Measurements from ENCODE around the gene PTGER1. TPM values are rescaled to one million over a fixed set of nuclear protein-coding genes. Genes with fewer than 3 reads are reported as not detected.
A peak's percentile ranks its signal among the peaks of the same experiment; 100 is the strongest.

The PTGER1 gene
- total and polyA plus RNA-seq, 2 of the 13 experiments (the other 11 are each of a cell fraction or from before 2014, with no cell fraction given), result 0.13 TPM; not detected in 1

- TF ChIP-seq, protein P1, sequence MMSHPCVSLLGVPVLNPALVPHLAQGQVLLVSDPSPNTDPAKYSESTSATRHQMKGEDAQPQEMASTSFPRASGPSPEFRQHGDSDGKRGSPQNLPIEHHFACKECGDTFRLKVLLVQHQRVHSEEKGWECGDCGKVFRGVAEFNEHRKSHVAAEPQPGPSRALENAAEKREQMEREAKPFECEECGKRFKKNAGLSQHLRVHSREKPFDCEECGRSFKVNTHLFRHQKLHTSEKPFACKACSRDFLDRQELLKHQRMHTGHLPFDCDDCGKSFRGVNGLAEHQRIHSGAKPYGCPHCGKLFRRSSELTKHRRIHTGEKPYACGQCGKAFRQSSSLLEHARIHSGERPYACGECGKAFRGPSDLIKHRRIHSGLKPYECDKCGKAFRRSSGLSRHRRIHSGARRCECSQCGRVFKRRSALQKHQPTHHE (CRISPR knock-in tag; IDR thresholded peaks at IDR 0.05; ENCODE audit: borderline replicate concordance), result peak; percentile 78; the same call in 1 of the 2 replicates
- TF ChIP-seq ZNF607 (CRISPR knock-in tag; IDR thresholded peaks at IDR 0.05; ENCODE audit: borderline replicate concordance) (no peak), ZFP90 (CRISPR knock-in tag; IDR thresholded peaks at IDR 0.05; ENCODE audit: borderline replicate concordance) (no peak), ZHX2 (IDR thresholded peaks at IDR 0.05; ENCODE audit: low read depth) (peak; percentile 11; the same call in 1 of the 2 replicates), ZHX2 (CRISPR knock-in tag; IDR thresholded peaks at IDR 0.05; ENCODE audit: borderline replicate concordance) (peak; percentile 42; the same call in 1 of the 2 replicates), NR3C1 (CRISPR knock-in tag; IDR thresholded peaks at IDR 0.05) (no peak), ZNF572 (CRISPR knock-in tag; IDR thresholded peaks at IDR 0.05) (no peak), ZNF329 (CRISPR knock-in tag; IDR thresholded peaks at IDR 0.05; ENCODE audit: low read depth) (peak; percentile 77; the same call in 1 of the 2 replicates), REXO4 (CRISPR knock-in tag; IDR thresholded peaks at IDR 0.05; ENCODE audit: borderline replicate concordance) (no peak), ZNF660 (CRISPR knock-in tag; IDR thresholded peaks at IDR 0.05; ENCODE audit: borderline replicate concordance, low read depth) (no peak), MEF2D (CRISPR knock-in tag; IDR thresholded peaks at IDR 0.05) (no peak), PHF5A (CRISPR knock-in tag; IDR thresholded peaks at IDR 0.05; ENCODE audit: low read depth, unreplicated experiment) (no peak), ZNF3 (CRISPR knock-in tag; IDR thresholded peaks at IDR 0.05) (no peak), TCF7 (IDR thresholded peaks at IDR 0.05; ENCODE audit: low read depth) (no peak), ZBTB42 (CRISPR knock-in tag; IDR thresholded peaks at IDR 0.05) (0 out of 2 replicates have a peak, but pooled peaks have one; percentile 62), FOXK2 (IDR thresholded peaks at IDR 0.05) (no peak), TFDP1 (CRISPR knock-in tag; IDR thresholded peaks at IDR 0.05; ENCODE audit: borderline replicate concordance) (no peak), ZNF569 (CRISPR knock-in tag; IDR thresholded peaks at IDR 0.05; ENCODE audit: borderline replicate concordance) (no peak), SNRNP70 (IDR thresholded peaks at IDR 0.05; ENCODE audit: low read depth, low read length) (no peak), TBP (CRISPR knock-in tag; IDR thresholded peaks at IDR 0.05) (0 out of 2 replicates have a peak, but pooled peaks have one; percentile 20), MIER2 (CRISPR knock-in tag; IDR thresholded peaks at IDR 0.05) (no peak)
- TF ChIP-seq, protein P2, sequence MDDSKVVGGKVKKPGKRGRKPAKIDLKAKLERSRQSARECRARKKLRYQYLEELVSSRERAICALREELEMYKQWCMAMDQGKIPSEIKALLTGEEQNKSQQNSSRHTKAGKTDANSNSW (CRISPR knock-in tag; IDR thresholded peaks at IDR 0.05; ENCODE audit: borderline replicate concordance), result no peak
These were observed 42.8 kb upstream of the PTGER1 start, which contains the start of gene DNAJB1 (continued) for GRCh38 chr19:14517840-14518505.
